Right lobe of liver (tissue), 4 donors: Measurements from ENCODE around the gene STARD8.

Experiments used
- CTCF ChIP-seq, 4 donors: fragments of 200-600 bp in 3 of 4; fragments of 450-650 bp in 1 of 4; IDR thresholded peaks; one replicate each; pipeline versions ENCODE4 v1.5.1 to v1.8.0; 2016 to 2022; ENCODE audit warnings: antibody characterized with exemption in 4 of 4, mild to moderate bottlenecking in 2 of 4
- POLR2A ChIP-seq: fragments of 450-650 bp; IDR thresholded peaks from one replicate; pipeline ENCODE4 v1.6.1; 2017; ENCODE audit warnings: antibody characterized with exemption, mild to moderate bottlenecking
- donor health status: DM: no; HTN: no; CAD: no.
- donor health status: DM: no; HTN: no; CAD: no.
- donor health status: DM: no; HTN: yes; CAD: no.

- TF ChIP-seq CTCF (IDR thresholded peaks at IDR 0.05), result no peak
- TF ChIP-seq POLR2A, result no peak
These were observed 11.9 kb downstream of the STARD8 start for GRCh38 chrX:68659385-68659784.
